Hepatocyte (in vitro differentiated cells): Measurements from ENCODE around the gene RAPGEF4. TPM values are rescaled to one million over a fixed set of nuclear protein-coding genes. Genes with fewer than 3 reads are reported as not detected.

Source experiments
- DNase-seq: peaks from one replicate; pipeline ENCODE4 v3.0.0-alpha.2; 2016; ENCODE audit warnings: low spot score
- H2AFZ ChIP-seq: fragments of 200-600 bp; sonication (generic); 2 replicates; pipeline ENCODE4 v1.6.0; 2016; ENCODE audit warnings: antibody characterized with exemption, mild to moderate bottlenecking
- H3K27ac ChIP-seq: fragments of 200-600 bp; sonication (generic); 2 replicates; pipeline ENCODE4 v1.5.1; 2016; ENCODE audit warnings: mild to moderate bottlenecking
- H3K27me3 ChIP-seq: fragments of 200-600 bp; sonication (generic); 2 replicates; pipeline ENCODE4 v1.6.1; 2016
- H3K36me3 ChIP-seq: fragments of 200-600 bp; sonication (generic); replicated peaks from 2 replicates; pipeline ENCODE4 v1.5.1; 2016; ENCODE audit warnings: low read depth; ENCODE audit not compliant: insufficient read depth
- H3K4me1 ChIP-seq: fragments of 200-600 bp; sonication (generic); 2 replicates; pipeline ENCODE4 v1.5.1; 2016; ENCODE audit warnings: mild to moderate bottlenecking, moderate library complexity; ENCODE audit not compliant: insufficient read depth
- H3K4me2 ChIP-seq: fragments of 200-600 bp; sonication (generic); 2 replicates; pipeline ENCODE4 v1.6.0; 2016
- H3K4me3 ChIP-seq: fragments of 200-600 bp; sonication (generic); 2 replicates; pipeline ENCODE4 v1.5.1; 2016; ENCODE audit warnings: mild to moderate bottlenecking
- H3K79me2 ChIP-seq: fragments of 200-600 bp; sonication (generic); 2 replicates; pipeline ENCODE4 v1.6.0; 2017; ENCODE audit warnings: mild to moderate bottlenecking
- H3K9me2 ChIP-seq: fragments of 200-600 bp; sonication (generic); replicated peaks from 2 replicates; pipeline ENCODE4 v1.6.0; 2017; ENCODE audit warnings: mild to moderate bottlenecking; ENCODE audit not compliant: insufficient read depth
- H3K9me3 ChIP-seq: fragments of 200-600 bp; sonication (generic); 2 replicates; pipeline ENCODE4 v1.5.1; 2016; ENCODE audit warnings: low read depth, mild to moderate bottlenecking
- H4K20me1 ChIP-seq: fragments of 200-600 bp; sonication (generic); 2 replicates; pipeline ENCODE4 v1.6.0; 2016; ENCODE audit warnings: mild to moderate bottlenecking; ENCODE audit not compliant: insufficient read depth, poor library complexity, severe bottlenecking
- EZH2 ChIP-seq: fragments of 200-600 bp; sonication (generic); IDR thresholded peaks from 2 replicates; pipeline ENCODE4 v1.6.1; 2016; ENCODE audit warnings: antibody characterized with exemption, mild to moderate bottlenecking, borderline replicate concordance
- EZH2phosphoT487 ChIP-seq: fragments of 200-600 bp; sonication (generic); IDR thresholded peaks from one replicate; pipeline ENCODE4 v1.6.1; 2018; ENCODE audit warnings: antibody characterized with exemption, mild to moderate bottlenecking, low read depth, moderate library complexity; ENCODE audit not compliant: unreplicated experiment, severe bottlenecking
- WGBS: methylation state at CpG from one replicate; pipeline ENCODE4 v1.1.6; 2016; ENCODE audit warnings: low lambda C conversion rate; ENCODE audit errors: missing lambda C conversion rate; 5-methylcytosine and 5-hydroxymethylcytosine counted together
- polyA plus RNA-seq: library from polyadenylated mRNA; unstranded; fragments of >200 nt; fragmentation: Nextera tagmentation; extraction: Ambion mirVana; gene quantifications from 2 replicates; pipeline ENCODE4 v1.2.1, GENCODE V29; 2016
- total RNA-seq: library from RNA; depleted of rRNA; stranded (reverse); fragments of >200 nt; gene quantifications from 2 replicates; pipeline ENCODE4 v1.2.3, GENCODE V29; 2014
- TF ChIP-seq, protein P1 (sequence below): fragments of 200-600 bp; sonication (generic); IDR thresholded peaks from 2 replicates; pipeline ENCODE4 v1.5.1; 2016; ENCODE audit warnings: antibody characterized with exemption, mild to moderate bottlenecking; ENCODE audit not compliant: poor library complexity

The RAPGEF4 gene
- total and polyA plus RNA-seq, 2 experiments from 2014 or later, result 1.9 to 2.0 TPM

DNA sequence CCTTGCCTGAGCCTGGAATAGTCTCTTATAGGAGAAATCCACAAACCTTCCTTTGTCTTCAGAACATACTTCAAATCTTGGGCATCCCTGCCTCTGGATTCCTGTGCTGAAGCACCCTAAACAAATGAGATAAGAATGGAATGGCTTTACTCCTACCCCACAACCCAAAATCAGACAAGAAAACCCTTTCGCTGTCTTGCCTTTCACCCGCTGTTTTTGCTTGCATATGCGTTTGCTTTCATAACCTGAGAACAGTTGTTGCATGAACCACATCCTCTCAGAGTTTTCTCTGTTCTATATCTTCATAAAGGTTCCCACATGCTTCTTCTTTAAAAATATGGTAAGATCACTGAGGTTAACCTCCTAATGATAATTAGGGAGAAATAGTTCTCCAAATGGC is 207.9 kb downstream of the RAPGEF4 start:
- H2AFZ ChIP-seq, result no peak overlapping the region
- no peaks in the 10 kb centered on the region for H4K20me1 ChIP-seq
- H3K27me3 ChIP-seq, result no peaks in the 10 kb centered on the region
- H3K9me2 ChIP-seq, result no peaks in the 10 kb centered on the region
- H3K4me1 ChIP-seq, result no peaks in the 10 kb centered on the region
- H3K27ac ChIP-seq, result no peak overlapping the region
- 92% methylated on average over 3 of the region's 3 CpGs for WGBS
- DNase-seq, result no peak
- H3K79me2 ChIP-seq, result no peaks in the 10 kb centered on the region
- H3K4me2 ChIP-seq, result no peak overlapping the region
- no peaks in the 10 kb centered on the region for H3K9me3 ChIP-seq
- H3K36me3 ChIP-seq, result no peaks in the 10 kb centered on the region
- TF ChIP-seq EZH2phosphoT487 (no peak), EZH2 (no peak)
- TF ChIP-seq, protein P1, sequence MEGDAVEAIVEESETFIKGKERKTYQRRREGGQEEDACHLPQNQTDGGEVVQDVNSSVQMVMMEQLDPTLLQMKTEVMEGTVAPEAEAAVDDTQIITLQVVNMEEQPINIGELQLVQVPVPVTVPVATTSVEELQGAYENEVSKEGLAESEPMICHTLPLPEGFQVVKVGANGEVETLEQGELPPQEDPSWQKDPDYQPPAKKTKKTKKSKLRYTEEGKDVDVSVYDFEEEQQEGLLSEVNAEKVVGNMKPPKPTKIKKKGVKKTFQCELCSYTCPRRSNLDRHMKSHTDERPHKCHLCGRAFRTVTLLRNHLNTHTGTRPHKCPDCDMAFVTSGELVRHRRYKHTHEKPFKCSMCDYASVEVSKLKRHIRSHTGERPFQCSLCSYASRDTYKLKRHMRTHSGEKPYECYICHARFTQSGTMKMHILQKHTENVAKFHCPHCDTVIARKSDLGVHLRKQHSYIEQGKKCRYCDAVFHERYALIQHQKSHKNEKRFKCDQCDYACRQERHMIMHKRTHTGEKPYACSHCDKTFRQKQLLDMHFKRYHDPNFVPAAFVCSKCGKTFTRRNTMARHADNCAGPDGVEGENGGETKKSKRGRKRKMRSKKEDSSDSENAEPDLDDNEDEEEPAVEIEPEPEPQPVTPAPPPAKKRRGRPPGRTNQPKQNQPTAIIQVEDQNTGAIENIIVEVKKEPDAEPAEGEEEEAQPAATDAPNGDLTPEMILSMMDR, result no peak
- no peak overlapping the region for H3K4me3 ChIP-seq

DNA sequence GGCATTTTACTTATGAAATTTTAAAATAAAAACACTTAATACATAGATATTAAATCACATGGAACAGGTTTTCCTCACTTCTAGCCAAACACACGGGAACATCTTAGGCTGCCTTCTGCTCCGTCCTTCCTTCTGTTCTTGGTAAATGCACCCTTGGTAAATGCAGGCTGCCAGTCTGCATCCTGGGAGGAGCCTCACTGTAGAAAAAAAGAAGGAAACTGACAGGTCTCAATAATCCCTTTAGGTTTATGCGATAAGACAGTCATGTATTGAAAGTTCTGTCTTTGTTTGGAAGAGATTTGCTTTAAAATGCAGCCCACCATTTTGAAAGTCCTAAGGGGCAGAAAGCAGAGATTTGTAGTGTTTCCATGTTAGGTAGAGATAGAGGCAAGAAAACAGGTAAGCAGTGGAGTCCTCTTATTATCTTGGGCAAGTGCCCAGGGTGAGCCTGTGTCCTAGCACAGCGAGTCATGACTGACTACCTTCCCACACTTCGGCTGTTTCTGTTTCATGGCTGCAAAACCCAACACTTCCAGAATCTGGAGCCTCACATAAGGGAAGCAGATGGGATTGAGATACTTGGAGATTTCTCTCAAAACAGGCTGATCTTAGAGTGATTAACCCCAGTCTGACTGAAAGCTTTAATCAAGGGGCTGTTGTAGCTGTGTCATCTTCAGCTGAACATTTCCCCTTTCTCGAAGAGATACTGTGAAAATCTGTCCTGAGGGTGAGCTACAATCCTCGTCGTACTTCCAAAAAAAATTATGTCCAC is 208.6 kb downstream of the RAPGEF4 start:
- no peak overlapping the region for H2AFZ ChIP-seq
- no peak overlapping the region for H3K4me2 ChIP-seq

DNA sequence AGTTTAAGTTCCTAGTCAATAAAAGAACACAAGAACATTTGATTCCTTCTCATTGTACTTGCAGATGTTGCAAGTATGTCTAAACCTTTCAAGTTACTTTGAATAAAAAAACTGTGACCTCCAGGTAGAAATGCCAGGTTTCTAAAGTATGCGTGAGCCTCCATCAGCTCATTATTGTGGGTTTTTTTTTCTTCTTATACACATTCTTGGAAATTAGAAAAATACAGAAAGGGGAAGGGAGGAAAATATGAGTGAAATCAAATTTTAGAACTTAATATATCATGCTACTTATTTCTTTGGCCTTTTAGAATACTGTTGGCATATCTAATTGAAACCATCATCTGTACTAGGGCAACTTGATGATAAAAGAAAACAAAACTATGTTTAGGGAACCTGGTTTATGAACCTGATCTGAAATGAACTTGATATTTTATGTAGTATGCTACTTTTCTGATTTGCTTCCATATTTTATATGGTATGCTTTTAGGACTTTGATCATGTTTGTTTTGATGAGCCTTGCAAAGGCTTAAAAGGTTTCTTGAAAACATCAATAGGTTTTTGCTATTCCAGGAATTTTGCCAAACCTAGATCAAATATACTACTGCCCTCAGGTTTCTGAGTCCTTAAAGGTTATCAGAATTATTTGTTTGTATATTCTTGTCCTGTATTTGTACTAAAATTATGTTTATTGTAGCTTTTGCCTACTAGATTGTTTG is 209.3 kb downstream of the RAPGEF4 start:
- whole genome bisulfite sequencing, result 92% methylated on average over 1 of the region's 1 CpG
- DNase-seq, result no peak
- Histone ChIP-seq H3K36me3 (no peaks in the 10 kb centered on the region), H2AFZ (no peak overlapping the region), H4K20me1 (no peaks in the 10 kb centered on the region), H3K9me3 (no peaks in the 10 kb centered on the region), H3K79me2 (no peaks in the 10 kb centered on the region), H3K4me2 (no peak overlapping the region), H3K4me3 (no peak overlapping the region), H3K4me1 (no peaks in the 10 kb centered on the region), H3K27ac (no peak overlapping the region), H3K9me2 (no peaks in the 10 kb centered on the region), H3K27me3 (no peaks in the 10 kb centered on the region)
- TF ChIP-seq, protein P1, result no peak
- TF ChIP-seq EZH2phosphoT487 (no peak), EZH2 (no peak)

More for the DNA sequence above, 208.6 kb downstream of the RAPGEF4 start:
- Histone ChIP-seq H3K36me3 (no peaks in the 10 kb centered on the region), H3K9me2 (no peaks in the 10 kb centered on the region), H3K4me3 (no peak overlapping the region), H3K4me1 (no peaks in the 10 kb centered on the region), H3K27ac (no peak overlapping the region), H3K27me3 (no peaks in the 10 kb centered on the region), H3K79me2 (no peaks in the 10 kb centered on the region), H4K20me1 (no peaks in the 10 kb centered on the region), H3K9me3 (no peaks in the 10 kb centered on the region)
- 78% methylated on average over 8 of the region's 8 CpGs for WGBS
- DNase-seq, result no peak
- TF ChIP-seq, protein P1, result no peak
- TF ChIP-seq EZH2 (no peak), EZH2phosphoT487 (no peak)
